ENCODE measurements around the gene CARMIL3. TPM values are rescaled to one million over a fixed set of nuclear protein-coding genes. Genes with fewer than 3 reads are reported as not detected.

The CARMIL3 gene
- total RNA-seq, 1 donor from 2014 or later: 0.34 TPM

GRCh38 chr14:24114532-24115421 lies 63.0 kb downstream of the CARMIL3 start, which contains the start of the genes DCAF11 and NRL:
Gene DCAF11 (plus strand): TSS chr14:24114777. CDS start chr14:24115595, 818 bp downstream.
Gene NRL (minus strand): TSS chr14:24114949. CDS start chr14:24082848, 32,101 bp downstream.
- H3K27me3 ChIP-seq (ENCODE audit: insufficient read depth, low read length): no peaks in the 10 kb centered on the region
- no peaks in the 10 kb centered on the region for H3K9me3 Mint-ChIP-seq (ENCODE audit: unreplicated experiment)
- H3K4me1 Mint-ChIP-seq (ENCODE audit: low read depth, unreplicated experiment): peaks cover 8% of the 10 kb centered on the region

GRCh38 chr14:24115422-24116127 lies 63.8 kb downstream of the CARMIL3 start:
- H3K27me3 Mint-ChIP-seq (ENCODE audit: low read depth, unreplicated experiment): no peaks in the 10 kb centered on the region
- H3K4me3 ChIP-seq (ENCODE audit: insufficient read depth, low read depth, low read length): peak overlapping the region; percentile 88
- peak overlapping the region; percentile 93 for H3K9ac ChIP-seq (ENCODE audit: low read length)
- H2AFZ ChIP-seq (ENCODE audit: low read depth, low read length): peak overlapping the region; percentile 97
- H3K4me1 Mint-ChIP-seq (ENCODE audit: low read depth, unreplicated experiment): peaks cover 8% of the 10 kb centered on the region
- peaks cover 21% of the 10 kb centered on the region for H3K36me3 ChIP-seq (ENCODE audit: insufficient read depth, low read length)
- peaks cover 7% of the 10 kb centered on the region for H3K79me2 ChIP-seq (ENCODE audit: insufficient read depth, low read length)
- peak overlapping the region; percentile 97 for H3K4me2 ChIP-seq (ENCODE audit: low read length)
- no peaks in the 10 kb centered on the region for H3K9me3 ChIP-seq (ENCODE audit: insufficient read depth, low read depth, low read length)
- H3K36me3 Mint-ChIP-seq (ENCODE audit: low read depth, unreplicated experiment): peaks cover 21% of the 10 kb centered on the region
- TF ChIP-seq EZH2 (IDR thresholded peaks at IDR 0.05; ENCODE audit: insufficient read depth, low read length) (no peak), CTCF (IDR thresholded peaks at IDR 0.05; ENCODE audit: insufficient read depth, low read depth, low read length) (no peak)
- FAIRE-seq (no peak), DNase-seq (ENCODE audit: low read depth) (no peak)
- peak overlapping the region; percentile 99 for H3K27ac ChIP-seq (ENCODE audit: low read depth, low read length)
- H3K9me3 Mint-ChIP-seq (ENCODE audit: unreplicated experiment): no peaks in the 10 kb centered on the region
- peaks cover 13% of the 10 kb centered on the region for H3K4me1 ChIP-seq (ENCODE audit: insufficient read depth, low read length)
- H3K27me3 ChIP-seq (ENCODE audit: insufficient read depth, low read length): no peaks in the 10 kb centered on the region
- no peaks in the 10 kb centered on the region for H4K20me1 ChIP-seq (ENCODE audit: insufficient read depth, low read length)
- peak overlapping the region; percentile 98 for H3K27ac Mint-ChIP-seq (ENCODE audit: unreplicated experiment)
- H3K4me3 Mint-ChIP-seq (ENCODE audit: unreplicated experiment): peak overlapping the region; percentile 94

More at GRCh38 chr14:24114532-24115421, 63.0 kb downstream of the CARMIL3 start, which contains the start of the genes DCAF11 and NRL:
- DNase-seq (ENCODE audit: low read depth) (peak; percentile 99), FAIRE-seq (peak; percentile 37)
- H3K9me3 ChIP-seq (ENCODE audit: insufficient read depth, low read depth, low read length): no peaks in the 10 kb centered on the region
- peaks cover 17% of the 10 kb centered on the region for H3K36me3 ChIP-seq (ENCODE audit: insufficient read depth, low read length)
- TF ChIP-seq CTCF (IDR thresholded peaks at IDR 0.05; ENCODE audit: insufficient read depth, low read depth, low read length) (no peak), EZH2 (IDR thresholded peaks at IDR 0.05; ENCODE audit: insufficient read depth, low read length) (no peak)
- peaks cover 7% of the 10 kb centered on the region for H3K79me2 ChIP-seq (ENCODE audit: insufficient read depth, low read length)
- H2AFZ ChIP-seq (ENCODE audit: low read depth, low read length): peak within 1 kb of the TSS; percentile 97
- peak within 1 kb of the TSS; percentile 97 for H3K4me2 ChIP-seq (ENCODE audit: low read length)
- Mint-ChIP-seq H3K27me3 (ENCODE audit: low read depth, unreplicated experiment) (no peaks in the 10 kb centered on the region), H3K36me3 (ENCODE audit: low read depth, unreplicated experiment) (peaks cover 20% of the 10 kb centered on the region), H3K4me3 (ENCODE audit: unreplicated experiment) (peak within 1 kb of the TSS; percentile 94), H3K27ac (ENCODE audit: unreplicated experiment) (peak within 1 kb of the TSS; percentile 98)
- H3K27ac ChIP-seq (ENCODE audit: low read depth, low read length): peak within 1 kb of the TSS; percentile 99
- peaks cover 13% of the 10 kb centered on the region for H3K4me1 ChIP-seq (ENCODE audit: insufficient read depth, low read length)
- peak within 1 kb of the TSS; percentile 93 for H3K9ac ChIP-seq (ENCODE audit: low read length)
- H3K4me3 ChIP-seq (ENCODE audit: insufficient read depth, low read depth, low read length): peak within 1 kb of the TSS; percentile 88
- H4K20me1 ChIP-seq (ENCODE audit: insufficient read depth, low read length): no peaks in the 10 kb centered on the region

Data from astrocyte (in vitro differentiated cells and primary cell).